HG02852 (cell line): ENCODE measurements around the gene TLR6.

Experiments used
- ATAC-seq: cut with Tn5 transposase; IDR thresholded peaks from one replicate; pipeline ENCODE4 v1.9.1; 2021; ENCODE audit warnings: mild to moderate bottlenecking, moderate library complexity; ENCODE audit not compliant: unreplicated experiment

The TLR6 gene

DNA sequence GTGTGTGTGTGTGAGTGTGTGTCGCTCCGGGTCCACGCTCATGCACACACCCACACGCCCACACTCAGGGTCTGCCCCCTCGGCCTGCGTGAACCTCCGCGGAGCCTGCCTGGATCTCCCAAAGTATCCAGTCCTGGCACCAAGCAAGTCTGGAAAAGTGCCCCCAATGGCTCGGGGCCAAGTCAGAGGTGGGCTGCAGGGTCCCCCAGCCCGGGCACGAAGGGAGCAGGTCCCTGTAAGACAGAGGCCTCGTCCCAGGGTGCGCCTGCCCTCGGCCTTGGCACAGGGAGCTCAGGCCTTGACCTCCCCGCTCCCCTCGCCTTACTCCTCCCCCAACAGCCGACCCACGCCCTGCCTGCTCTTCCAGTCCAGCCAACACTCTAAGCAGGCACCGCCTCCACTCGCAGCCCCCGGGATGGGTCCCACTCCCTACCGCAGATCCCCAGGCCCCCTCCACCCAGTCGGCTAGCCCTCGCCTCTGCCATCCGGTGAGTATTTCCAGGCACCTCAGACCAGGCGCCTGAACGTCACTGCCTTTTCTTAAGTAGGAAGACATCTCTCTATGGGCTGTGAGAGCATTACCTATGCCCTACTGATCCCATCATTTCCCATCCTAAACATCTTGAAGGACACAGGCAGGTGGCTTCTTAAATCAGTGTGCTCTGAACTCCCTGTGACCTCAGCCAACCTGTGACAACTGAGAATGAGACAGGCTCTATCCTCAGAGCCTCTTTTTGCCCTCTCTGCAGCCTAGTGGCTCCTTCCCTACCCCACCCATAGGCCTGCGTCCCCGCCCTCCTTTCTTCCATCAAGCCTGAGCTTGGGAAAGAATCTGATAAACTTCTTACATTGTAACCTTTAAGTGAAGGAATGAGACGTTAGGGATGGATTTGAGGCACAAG lies 11.7 kb upstream of the TLR6 start:
- ATAC-seq = no peak

DNA sequence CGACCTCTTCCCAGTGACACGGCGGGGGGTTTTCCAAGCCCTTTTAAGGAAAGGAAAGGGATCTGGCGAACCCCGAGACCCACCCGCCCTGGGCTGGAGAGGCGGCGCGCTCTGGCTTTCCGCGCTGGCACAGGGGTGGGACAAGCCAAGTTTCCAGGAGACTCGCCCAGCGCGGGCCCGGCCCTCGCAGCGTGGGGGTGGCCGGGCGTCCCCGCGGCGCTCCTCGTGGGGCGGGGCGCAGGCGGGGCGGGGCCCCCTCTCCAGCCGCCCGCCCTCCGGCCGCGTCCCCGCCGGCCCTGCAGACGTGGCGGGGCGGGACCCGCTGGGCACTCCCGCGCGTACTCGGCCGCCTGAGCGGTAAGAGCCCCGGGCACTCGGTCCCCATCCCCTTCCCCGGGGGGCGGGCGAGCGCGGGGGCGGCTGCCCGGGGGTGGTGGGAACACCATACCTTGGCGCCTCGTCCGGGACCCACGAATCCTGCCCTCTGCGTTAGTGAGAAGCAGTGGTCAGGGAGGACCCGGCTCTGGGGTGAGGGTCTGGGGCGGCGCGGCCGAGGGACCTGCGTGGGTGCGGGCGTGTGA lies 11.0 kb upstream of the TLR6 start, which contains the start of gene FAM114A1:
Gene FAM114A1, plus strand, starts transcription at position 329 of the 581 bp plus-strand sequence. CDS start 10,273 bp downstream, outside the sequence.
- ATAC-seq = peak; percentile 93

DNA sequence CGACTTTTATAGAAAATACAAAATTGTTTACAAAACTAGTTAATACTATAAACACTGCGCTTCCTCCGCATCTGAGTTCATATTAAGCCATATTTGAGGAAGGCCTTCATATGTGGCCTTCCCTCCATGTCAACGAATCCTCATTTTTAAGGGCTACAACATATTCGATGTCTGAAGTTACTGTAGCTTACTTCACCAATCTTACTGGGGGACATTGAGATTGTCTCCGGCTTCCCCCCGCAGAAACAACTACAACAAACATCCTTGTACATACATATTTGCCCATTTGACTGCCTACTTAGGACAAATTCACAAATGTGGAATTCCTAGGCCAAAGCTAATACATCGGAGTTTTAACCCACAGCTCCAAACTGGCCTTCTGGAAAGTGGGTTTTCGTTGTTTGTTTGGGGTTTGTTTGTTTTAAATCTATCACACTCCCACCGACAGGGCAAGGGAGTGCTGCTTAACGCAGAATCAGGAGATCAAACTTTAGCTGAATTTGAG lies 10.4 kb upstream of the TLR6 start:
- peak; percentile 21 for ATAC-seq

DNA sequence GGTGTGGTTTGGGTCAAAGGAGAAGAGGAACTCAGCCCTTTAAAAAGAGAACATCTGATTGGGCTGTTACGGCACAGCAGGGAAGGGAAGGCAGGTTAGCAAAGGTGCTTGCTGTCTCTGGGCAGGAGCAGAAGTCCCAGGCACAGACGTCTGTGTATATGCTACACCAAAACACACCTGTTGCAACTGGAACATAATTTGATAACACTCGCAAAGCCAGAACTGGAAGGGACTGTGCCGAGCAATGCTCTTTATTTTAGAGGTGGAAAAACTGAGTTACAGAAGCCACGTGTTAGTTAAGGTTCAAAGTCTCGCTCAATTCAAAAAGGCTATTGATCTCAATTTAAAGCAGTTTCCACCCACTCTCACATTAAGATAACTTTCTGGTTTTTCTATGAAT lies 8.8 kb upstream of the TLR6 start:
- ATAC-seq = no peak

DNA sequence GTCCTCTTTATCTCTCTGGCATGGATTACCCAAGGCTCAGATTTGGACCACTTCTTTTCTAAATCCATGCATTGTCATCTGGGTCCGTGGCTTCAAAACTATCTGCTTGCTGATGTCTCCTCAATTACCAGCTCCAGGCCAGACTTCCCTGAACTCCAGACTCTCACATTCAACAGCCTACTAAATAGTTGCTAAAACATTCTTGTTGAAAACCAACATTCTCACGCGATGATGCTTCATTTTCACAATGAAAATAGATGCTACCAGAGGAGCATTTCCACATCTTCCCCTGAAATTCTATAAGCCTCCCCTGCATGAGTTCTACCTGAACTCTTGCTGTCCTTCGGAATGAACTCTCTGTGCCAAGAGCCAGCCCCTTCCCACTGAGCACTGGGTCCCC lies 5.2 kb upstream of the TLR6 start:
- ATAC-seq = no peak

DNA sequence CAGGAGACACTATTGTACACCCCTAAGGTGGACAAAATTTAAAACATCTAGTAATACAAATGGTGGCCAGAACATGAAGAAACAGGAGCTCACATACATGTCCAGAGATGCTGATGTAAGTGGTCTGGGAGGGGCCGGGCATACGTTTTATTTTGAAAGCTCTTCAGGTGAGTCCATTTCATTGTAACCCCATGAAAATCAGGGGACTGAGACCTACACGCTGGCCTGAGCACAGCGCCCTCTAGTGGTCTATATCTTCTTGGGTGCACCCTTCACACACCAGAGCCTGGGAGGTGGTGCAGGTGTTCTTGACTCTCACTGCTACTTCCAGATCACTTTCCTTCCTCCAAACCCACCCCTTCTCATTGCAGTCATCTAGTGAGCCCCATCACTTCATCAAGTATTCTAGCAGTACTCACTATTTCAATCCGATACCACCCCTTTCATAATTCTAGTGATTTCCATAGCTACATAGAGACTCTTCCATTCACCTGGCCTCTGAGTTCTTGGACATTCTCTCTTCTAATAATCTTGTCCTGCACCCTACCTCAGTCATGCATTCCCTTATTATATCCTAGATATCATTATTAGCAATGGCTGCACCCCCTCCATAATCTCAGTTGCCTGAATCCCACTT lies 4.3 kb upstream of the TLR6 start:
- peak; percentile 50 for ATAC-seq

DNA sequence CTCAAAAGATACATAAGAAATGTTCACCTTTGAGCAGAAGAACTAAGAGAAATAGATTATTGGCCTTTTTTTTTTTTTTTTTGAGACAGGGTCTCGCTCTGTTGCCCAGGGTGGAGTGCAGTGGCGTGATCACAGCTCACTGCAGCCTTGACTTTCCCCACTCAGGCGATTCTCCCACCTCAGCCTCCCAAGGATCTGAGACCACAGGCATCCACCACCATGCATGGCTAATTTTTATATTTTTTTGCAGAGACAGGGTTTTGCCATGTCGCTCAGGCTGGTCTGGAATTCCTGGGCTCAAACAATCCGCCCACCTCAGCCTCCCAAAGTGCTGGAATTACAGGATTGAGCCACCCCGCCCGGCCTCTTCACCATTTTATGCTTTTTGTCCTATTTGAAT lies 2.9 kb upstream of the TLR6 start:
- ATAC-seq = no peak

DNA sequence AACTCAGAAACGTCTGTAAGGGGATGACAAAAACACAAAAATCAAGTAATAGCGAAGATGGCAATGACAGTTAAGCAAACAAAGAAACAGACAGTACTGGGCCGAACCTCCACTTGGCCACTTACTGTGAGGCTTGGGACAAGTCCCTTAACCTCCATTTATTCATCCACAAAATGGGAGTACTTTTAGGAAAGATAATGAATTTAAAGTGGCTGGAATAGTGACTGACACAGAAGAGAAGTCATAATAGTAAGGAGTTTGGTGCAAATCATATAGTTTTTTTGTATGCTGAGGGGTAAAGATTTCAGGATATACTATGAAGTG lies 1.4 kb upstream of the TLR6 start:
- no peak for ATAC-seq

DNA sequence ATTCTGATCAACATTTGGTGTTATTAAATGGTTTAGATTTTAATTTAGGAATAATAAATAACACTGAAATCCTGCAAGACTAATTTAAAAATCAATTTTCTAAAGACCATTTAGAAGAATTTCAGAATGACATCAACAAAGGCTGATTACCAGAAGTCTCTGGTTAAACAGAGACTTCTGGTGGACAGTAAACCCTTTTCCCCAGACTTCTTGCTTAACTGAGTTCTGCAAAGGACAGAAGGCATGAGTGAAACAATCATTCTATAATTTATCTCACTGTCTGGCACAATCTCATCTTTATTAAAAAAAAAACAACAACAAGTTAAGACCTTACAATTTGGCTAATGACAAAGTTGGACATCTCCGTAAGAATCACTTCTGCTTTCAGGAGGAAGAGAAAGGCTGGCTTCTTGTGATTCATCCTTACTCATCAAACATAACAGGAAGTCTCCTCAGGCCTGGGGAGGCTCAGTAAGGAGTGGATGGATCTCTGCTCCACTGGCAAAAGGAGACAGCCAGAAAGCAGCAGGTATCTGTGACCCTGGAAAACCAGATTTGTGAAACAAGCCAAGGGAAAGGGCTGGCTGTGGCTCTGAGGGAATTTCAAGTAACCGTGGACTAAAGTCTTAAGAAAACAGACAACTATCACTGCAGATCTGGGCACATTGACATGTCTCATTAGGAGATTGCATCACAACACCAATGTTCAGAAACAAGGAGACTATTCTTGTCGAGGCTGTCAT lies 908 bp upstream of the TLR6 start:
- ATAC-seq = peak; percentile 73

DNA sequence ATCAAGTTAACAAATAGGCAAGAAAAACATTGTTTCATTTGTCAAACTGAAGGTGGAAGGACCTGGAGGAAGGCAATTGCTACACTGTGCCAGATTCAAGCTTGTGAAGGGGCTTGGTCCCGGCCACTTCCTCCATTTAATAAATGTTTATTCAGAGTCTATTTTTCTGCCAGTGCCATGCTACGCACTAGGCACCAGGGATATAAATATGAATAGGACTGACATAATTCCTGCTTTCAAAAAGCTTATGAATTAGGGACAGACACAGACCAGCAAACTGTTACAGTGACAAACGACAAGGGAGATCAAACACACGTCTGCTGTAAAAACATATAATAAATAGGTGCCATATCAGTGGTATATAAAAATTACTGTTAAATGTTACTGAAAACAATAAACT lies 571 bp downstream of the TLR6 start:
- no peak for ATAC-seq

DNA sequence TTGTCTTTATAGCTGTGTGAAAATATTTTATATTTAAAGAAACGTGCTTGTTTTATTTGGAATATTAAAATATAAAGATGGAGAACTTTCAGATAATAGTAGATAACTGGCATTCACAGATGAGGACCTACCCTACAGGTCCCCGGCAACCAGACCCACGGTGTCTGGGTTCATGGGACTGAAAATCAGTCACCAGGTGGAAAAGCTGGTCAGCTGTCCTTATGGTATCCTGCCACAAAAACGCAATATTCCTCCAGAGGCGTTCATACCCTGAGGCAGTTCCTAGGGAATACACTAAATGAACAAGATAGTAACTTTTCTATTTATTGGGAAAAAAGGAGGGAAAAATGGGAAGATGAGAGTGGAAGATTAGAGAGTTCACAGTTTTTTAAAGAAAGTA lies 1.2 kb downstream of the TLR6 start:
- no peak for ATAC-seq

DNA sequence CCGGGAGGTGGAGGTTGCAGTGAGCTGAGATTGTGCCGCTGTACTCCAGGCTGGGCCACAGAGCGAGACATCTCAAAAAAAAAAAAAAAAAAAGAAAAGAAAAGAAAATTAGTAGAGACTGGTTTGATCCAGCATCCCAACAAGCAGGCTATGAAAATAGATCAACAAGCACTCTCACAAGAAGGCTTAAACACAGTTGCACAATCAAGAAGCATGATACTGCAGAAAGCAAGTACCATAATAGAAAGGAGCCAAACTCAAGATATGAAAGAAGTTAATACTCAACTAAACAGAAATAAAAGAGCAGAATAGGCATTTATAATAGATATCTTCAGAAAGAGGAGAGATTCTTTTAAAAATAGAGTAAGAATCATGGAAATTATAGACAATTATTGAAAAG lies 10.6 kb downstream of the TLR6 start:
- no peak for ATAC-seq

DNA sequence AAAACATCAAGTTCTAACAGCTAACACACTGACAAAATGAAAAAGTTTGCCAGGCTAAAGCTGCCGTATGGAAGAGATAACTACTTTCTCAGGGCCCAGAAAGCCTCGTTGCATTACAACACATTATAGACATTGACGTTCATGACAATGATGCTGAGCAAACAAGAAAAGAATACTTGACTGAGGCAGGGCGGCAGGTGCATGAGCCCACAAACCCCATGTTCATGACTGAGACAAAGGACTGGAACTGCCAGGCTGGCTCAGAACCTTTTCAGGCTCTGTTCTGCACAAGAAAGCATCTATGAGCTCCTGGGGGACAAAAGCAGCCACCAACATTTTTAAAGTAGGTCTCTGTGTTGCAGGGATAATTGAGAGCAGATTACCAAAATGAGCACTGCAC lies 13.6 kb downstream of the TLR6 start:
- ATAC-seq = no peak

DNA sequence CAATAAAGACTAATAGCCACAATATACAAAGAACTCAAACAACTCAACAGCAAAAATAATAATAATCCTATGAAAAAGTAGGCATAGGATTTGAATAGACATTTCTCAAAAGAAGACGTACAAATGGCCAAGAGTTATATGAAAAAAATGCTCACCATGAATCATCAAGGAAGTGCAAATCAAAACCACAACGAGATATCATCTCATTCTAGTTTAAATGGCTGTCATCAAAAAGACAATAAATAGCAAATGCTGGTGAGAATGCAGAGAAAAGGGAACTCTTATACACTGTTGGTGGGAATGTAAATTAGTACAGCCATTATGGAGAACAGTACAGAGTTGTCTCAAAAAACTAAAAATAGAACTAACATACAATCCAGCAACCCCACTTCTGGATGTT lies 18.8 kb downstream of the TLR6 start:
- ATAC-seq = no peak

DNA sequence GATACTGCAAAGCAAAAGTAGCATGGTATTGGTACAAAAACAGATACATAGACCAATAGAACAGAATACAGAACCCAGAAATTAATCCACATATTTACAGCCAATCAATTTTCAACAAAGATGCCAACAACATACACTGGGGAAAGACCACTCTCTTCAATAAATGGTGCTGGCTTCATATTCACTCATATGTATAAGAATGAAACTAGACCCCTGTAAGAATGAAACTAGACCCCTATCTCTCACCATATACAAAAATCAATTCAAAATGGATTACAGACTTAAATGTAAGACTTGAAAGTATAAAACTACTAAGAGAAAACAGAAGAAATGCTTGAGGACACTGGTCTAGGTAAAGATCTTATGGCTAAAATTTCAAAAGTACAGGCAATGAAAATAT lies 19.3 kb downstream of the TLR6 start:
- no peak for ATAC-seq

DNA sequence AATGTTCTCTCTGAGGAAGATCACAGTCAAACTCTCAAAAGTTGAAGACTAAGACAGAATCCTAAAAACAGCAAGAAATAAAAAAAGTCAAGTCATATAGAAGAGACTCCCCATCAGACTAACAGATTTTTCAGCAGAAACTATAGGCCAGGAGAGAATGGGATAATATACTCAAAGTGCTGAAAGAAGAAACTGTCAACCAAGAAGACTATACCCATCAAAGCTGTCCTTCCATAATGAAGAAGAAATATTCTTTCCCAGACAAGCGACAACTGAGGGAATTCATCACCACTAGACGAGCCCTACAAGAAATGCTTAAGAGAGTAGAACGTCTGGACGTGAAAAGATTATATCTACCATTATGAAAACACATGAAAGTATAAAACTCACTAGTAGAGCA lies 22.0 kb downstream of the TLR6 start:
- ATAC-seq = no peak

DNA sequence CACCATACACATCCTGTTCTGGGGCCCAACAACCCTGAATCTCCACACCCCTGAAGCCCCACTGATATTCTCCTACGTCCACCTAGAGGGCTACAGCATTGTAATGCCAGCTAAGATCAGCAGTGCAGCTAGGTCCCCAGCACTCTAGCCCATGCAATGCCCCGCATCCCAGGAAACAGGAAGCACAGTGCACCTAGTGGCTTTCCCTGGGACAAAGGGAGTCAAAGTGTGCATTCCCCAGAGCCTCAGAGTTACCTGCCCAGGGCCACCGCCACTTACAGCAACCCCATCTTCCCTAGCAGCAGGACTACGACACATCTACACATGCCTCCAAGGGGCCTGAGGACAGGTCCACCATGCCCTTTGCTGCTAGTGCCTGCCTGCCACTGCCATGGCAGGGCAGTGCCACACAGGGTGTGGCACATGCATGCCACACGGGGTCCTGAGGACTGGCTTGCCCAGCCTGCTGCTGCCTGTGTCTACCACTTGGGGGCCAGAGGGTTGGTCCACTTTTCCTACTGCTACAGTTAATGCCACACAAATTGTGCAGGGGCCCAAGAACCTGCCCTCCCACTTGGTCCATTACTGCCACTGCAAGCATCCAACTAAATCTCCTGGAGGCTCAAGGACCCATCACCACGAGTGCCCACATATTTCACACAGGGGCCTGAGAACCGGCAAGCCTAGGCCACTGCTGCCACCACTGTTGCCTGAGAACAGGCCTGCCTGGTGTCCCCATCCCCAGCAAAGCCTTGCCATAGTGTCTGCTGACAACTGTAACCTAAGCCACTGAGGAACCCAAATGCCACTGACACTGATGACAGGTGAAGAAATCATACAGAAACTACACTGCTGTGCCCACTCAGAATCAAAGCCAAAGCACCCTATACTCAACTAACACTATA lies 23.7 kb downstream of the TLR6 start:
- ATAC-seq = no peak

DNA sequence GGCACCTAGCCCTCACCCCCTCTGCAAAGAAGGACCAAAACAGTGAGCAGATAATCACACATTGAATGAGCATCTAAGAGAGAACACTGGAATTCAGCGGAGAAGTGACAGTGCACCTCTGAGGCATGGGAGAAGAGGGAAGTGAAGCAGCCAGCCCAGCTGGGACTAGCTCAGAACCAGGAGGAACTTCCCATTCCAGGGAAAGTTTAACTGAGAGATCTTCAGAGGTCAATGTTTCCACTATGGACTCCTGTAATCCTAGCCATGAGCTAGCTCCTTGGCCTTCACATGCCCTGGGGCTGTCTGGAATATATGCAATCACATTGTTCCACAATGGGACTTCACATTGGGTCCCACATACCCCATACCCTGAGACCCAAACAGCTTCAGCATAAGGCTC lies 24.4 kb downstream of the TLR6 start:
- ATAC-seq = no peak

DNA sequence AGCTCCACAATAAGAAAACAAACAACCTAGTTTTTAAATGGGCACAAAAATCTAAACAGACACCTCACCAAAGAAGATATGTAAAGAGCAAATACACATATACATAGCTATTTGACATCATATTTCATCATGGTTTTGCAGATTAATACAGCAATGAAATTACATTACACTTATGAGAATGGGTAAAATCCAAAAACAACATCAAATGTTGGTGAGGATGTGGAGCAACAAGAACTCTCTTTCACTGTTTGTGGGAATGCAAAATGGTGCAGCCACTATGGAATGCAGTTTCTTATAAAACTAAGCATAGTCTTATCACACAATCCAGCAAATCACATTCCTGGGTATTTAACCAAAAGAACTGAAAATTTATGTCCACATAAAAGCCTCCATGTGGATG lies 25.0 kb downstream of the TLR6 start:
- ATAC-seq = no peak

DNA sequence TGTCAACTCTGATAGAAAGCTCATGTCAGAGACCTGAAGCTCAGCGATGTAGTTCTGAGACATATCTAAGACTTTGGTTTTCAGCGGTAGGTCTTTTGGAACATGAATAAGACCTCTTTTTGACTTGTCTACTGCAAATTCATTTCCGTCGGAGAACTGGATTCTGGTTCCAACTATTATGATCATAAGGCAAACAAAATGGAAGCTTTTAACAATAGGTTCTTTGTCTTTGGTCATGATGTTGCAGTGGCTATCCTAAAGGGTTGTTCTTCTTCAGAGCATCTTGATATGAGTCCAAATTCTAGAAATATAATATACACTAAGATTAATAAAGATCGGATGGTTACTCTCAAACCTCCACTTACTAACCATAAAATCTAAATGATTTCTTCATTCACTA lies 27.4 kb downstream of the TLR6 start:
- no peak for ATAC-seq
